Neuron (in vitro differentiated cells): ENCODE data around the gene ARHGAP11A.

ENCODE experiments used
- H2AFZ ChIP-seq: one replicate; pipeline ENCODE4 v1.6.1; 2013; ENCODE audit warnings: low read depth, mild to moderate bottlenecking, inconsistent platforms, low read length, moderate library complexity
- H3K27me3 ChIP-seq: one replicate; pipeline ENCODE4 v1.6.1; 2013; ENCODE audit warnings: low read length; ENCODE audit not compliant: insufficient read depth
- H3K36me3 ChIP-seq: one replicate; pipeline ENCODE4 v1.6.1; 2013; ENCODE audit warnings: low read length; ENCODE audit not compliant: insufficient read depth
- H3K4me1 ChIP-seq: one replicate; pipeline ENCODE4 v1.6.1; 2013; ENCODE audit warnings: low read length; ENCODE audit not compliant: insufficient read depth
- H3K4me3 ChIP-seq: 2 replicates; pipeline ENCODE4 v1.5.1; 2013; ENCODE audit warnings: mild to moderate bottlenecking, low read length, moderate library complexity
- H3K9me3 ChIP-seq: one replicate; pipeline ENCODE4 v1.6.1; 2013; ENCODE audit warnings: low read length

ARHGAP11A gene

GRCh38 chr15:32683906-32684584 is 68.7 kb downstream of the ARHGAP11A start:
- no peak overlapping the region for H2AFZ ChIP-seq
- H3K36me3 ChIP-seq: no peaks in the 10 kb centered on the region
- H3K9me3 ChIP-seq: no peaks in the 10 kb centered on the region
- H3K27me3 ChIP-seq: no peaks in the 10 kb centered on the region
- H3K4me3 ChIP-seq: no peak overlapping the region
- H3K4me1 ChIP-seq: peaks cover 4% of the 10 kb centered on the region

GRCh38 chr15:32685576-32685975 is 70.3 kb downstream of the ARHGAP11A start:
- Histone ChIP-seq H3K4me1 (peaks cover 4% of the 10 kb centered on the region), H3K9me3 (no peaks in the 10 kb centered on the region), H3K27me3 (no peaks in the 10 kb centered on the region), H3K36me3 (no peaks in the 10 kb centered on the region), H3K4me3 (no peak overlapping the region), H2AFZ (no peak overlapping the region)

- H2AFZ ChIP-seq: no peak overlapping the region
- H3K4me3 ChIP-seq: no peak overlapping the region
- H3K27me3 ChIP-seq: no peaks in the 10 kb centered on the region
- H3K9me3 ChIP-seq: no peaks in the 10 kb centered on the region
- H3K36me3 ChIP-seq: no peaks in the 10 kb centered on the region
- peaks cover 4% of the 10 kb centered on the region for H3K4me1 ChIP-seq
These were observed 72.3 kb downstream of the ARHGAP11A start for GRCh38 chr15:32687556-32687955.

GRCh38 chr15:32688151-32688639 is 72.9 kb downstream of the ARHGAP11A start:
- Histone ChIP-seq H3K9me3 (no peaks in the 10 kb centered on the region), H3K27me3 (no peaks in the 10 kb centered on the region), H3K4me1 (peaks cover 4% of the 10 kb centered on the region), H3K4me3 (no peak overlapping the region), H3K36me3 (no peaks in the 10 kb centered on the region), H2AFZ (no peak overlapping the region)
